A549 (cell line): Measurements from ENCODE around the gene ABCA4. TPM values are rescaled to one million over a fixed set of nuclear protein-coding genes. Genes with fewer than 3 reads are reported as not detected.

Experiments used
- ATAC-seq, 2 experiments: fragments of 200-7000 bp in 1 of 2; fragments of >200 bp in 1 of 2; cut with Nextera tagmentation in 1 of 2; cut with Tn5 transposase in 1 of 2; 3 replicates each; pipeline versions ENCODE4 v1.8.0 to v1.9.1; 2018 to 2020; ENCODE audit warnings: mild to moderate bottlenecking in 1 of 2, moderate library complexity in 1 of 2
- CTCF ChIA-PET: fragments of 300-600 bp; sonication (Branson Sonifier 250); formaldehyde crosslinking; extraction: SDS; loops from one replicate; lab custom pipeline; 2021; ENCODE audit warnings: antibody characterized with exemption, inconsistent platforms; lab: Yijun Ruan, JAX
- POLR2A ChIA-PET: fragments of 350-600 bp; formaldehyde crosslinking; extraction: SDS; loops from one replicate; lab custom pipeline; 2021; ENCODE audit warnings: antibody characterized with exemption, inconsistent platforms; lab: Yijun Ruan, JAX
- DNase-seq, 2 experiments: peaks; one replicate each; pipeline versions ENCODE4 v3.0.0 to v3.0.0-alpha.2; 2011 to 2016; ENCODE audit warnings: low read depth in 1 of 2, low spot score in 1 of 2
- FAIRE-seq: peaks from 2 replicates; lab custom pipeline; 2011; peaks lifted over from hg19 to GRCh38; lab: Jason Lieb, UNC
- H3K27ac ChIP-seq, 2 experiments: fragments of >200 bp; sonication (Bioruptor Twin); formaldehyde crosslinking; 3 replicates each; pipeline ENCODE4 v1.5.1; 2016 to 2017
- H3K4me1 ChIP-seq: fragments of >200 bp; sonication (Bioruptor Twin); formaldehyde crosslinking; 3 replicates; pipeline ENCODE4 v1.6.1; 2016
- H3K4me2 ChIP-seq: fragments of >200 bp; sonication (Bioruptor Twin); formaldehyde crosslinking; 3 replicates; pipeline ENCODE4 v1.6.1; 2016
- H3K4me3 ChIP-seq: fragments of >200 bp; sonication (Bioruptor Twin); formaldehyde crosslinking; 3 replicates; pipeline ENCODE4 v1.5.1; 2016
- H3K9me3 ChIP-seq: fragments of >200 bp; sonication (Bioruptor Twin); formaldehyde crosslinking; 3 replicates; pipeline ENCODE4 v1.6.1; 2016
- ATOH8 ChIP-seq: fragments of 250-450 bp; sonication (Bioruptor Pico); IDR thresholded peaks from 2 replicates; pipeline ENCODE4 v1.5.0; 2020; ENCODE audit warnings: low read depth, mild to moderate bottlenecking, moderate library complexity
- BCL3 ChIP-seq: fragments of >200 bp; sonication (Bioruptor Twin); formaldehyde crosslinking; IDR thresholded peaks from 3 replicates; pipeline ENCODE4 v1.6.1; 2016
- CEBPB ChIP-seq, 2 experiments: fragments of >200 bp in 1 of 2; sonication (Bioruptor Twin) in 1 of 2; formaldehyde crosslinking in 1 of 2; IDR thresholded peaks; 2 replicates each; pipeline ENCODE4 v1.6.1; 2012 to 2016
- EHMT2 ChIP-seq: fragments of 200-600 bp; sonication (generic); IDR thresholded peaks from 2 replicates; pipeline ENCODE4 v1.6.1; 2016; ENCODE audit warnings: antibody characterized with exemption, low read depth, mild to moderate bottlenecking, moderate library complexity
- ESRRA ChIP-seq: fragments of 150-350 bp; IDR thresholded peaks from 2 replicates; pipeline ENCODE4 v1.6.1; 2014; ENCODE audit warnings: mild to moderate bottlenecking, low read length, borderline replicate concordance
- HEYL ChIP-seq: fragments of 250-450 bp; sonication (Bioruptor Pico); IDR thresholded peaks from 2 replicates; pipeline ENCODE4 v1.8.0; 2021; ENCODE audit warnings: mild to moderate bottlenecking, moderate library complexity
- HOXA7 ChIP-seq: fragments of 250-450 bp; sonication (Bioruptor Pico); IDR thresholded peaks from 2 replicates; pipeline ENCODE4 v1.5.0; 2020; ENCODE audit warnings: mild to moderate bottlenecking, moderate library complexity
- HOXB13 ChIP-seq: fragments of 250-450 bp; sonication (Bioruptor Pico); IDR thresholded peaks from 2 replicates; pipeline ENCODE4 v1.5.0; 2020; ENCODE audit warnings: low read depth, mild to moderate bottlenecking, moderate library complexity
- JUN ChIP-seq, 2 experiments: fragments of >200 bp; sonication (Bioruptor Twin); formaldehyde crosslinking; IDR thresholded peaks; 2 replicates in 1 of 2; 3 replicates in 1 of 2; pipeline ENCODE4 v1.6.1; 2016 to 2017
- MAFK ChIP-seq: fragments of 450-650 bp; IDR thresholded peaks from 2 replicates; pipeline ENCODE4 v1.6.1; 2014; ENCODE audit not compliant: partially characterized antibody
- MAZ ChIP-seq: fragments of 150-350 bp; IDR thresholded peaks from 2 replicates; pipeline ENCODE4 v1.6.1; 2014; ENCODE audit warnings: antibody characterized with exemption, low read depth, low read length, borderline replicate concordance
- MYC ChIP-seq: IDR thresholded peaks from 2 replicates; pipeline ENCODE4 v1.6.1; 2012; ENCODE audit warnings: mild to moderate bottlenecking, inconsistent platforms, low read length, improper control_type of control experiment, borderline replicate concordance
- NFE2L2 ChIP-seq: fragments of 150-350 bp; conservative IDR thresholded peaks from 2 replicates; pipeline ENCODE4 v1.6.1; 2014; ENCODE audit warnings: low read length
- POLR2A ChIP-seq: IDR thresholded peaks from 2 replicates; pipeline ENCODE4 v1.6.1; 2012; ENCODE audit warnings: mild to moderate bottlenecking, low read length
- POLR2AphosphoS2 ChIP-seq: conservative IDR thresholded peaks from 2 replicates; pipeline ENCODE4 v1.6.1; 2012; ENCODE audit warnings: low read length, improper control_type of control experiment, inconsistent platforms
- RAD21 ChIP-seq, 2 experiments: fragments of >200 bp in 1 of 2; sonication (Bioruptor Twin) in 1 of 2; formaldehyde crosslinking in 1 of 2; IDR thresholded peaks in 1 of 2; conservative IDR thresholded peaks in 1 of 2; 2 replicates in 1 of 2; 3 replicates in 1 of 2; pipeline ENCODE4 v1.6.1; 2012 to 2018; ENCODE audit warnings: inconsistent platforms in 1 of 2
- RFX5 ChIP-seq: fragments of 450-650 bp; IDR thresholded peaks from 2 replicates; pipeline ENCODE4 v1.7.1; 2014; ENCODE audit warnings: antibody characterized with exemption, mild to moderate bottlenecking, moderate library complexity
- RNF2 ChIP-seq: fragments of 200-600 bp; sonication (generic); IDR thresholded peaks from 2 replicates; pipeline ENCODE4 v1.6.1; 2016; ENCODE audit warnings: low read depth, mild to moderate bottlenecking, antibody characterized with exemption, moderate library complexity, borderline replicate concordance
- SMC3 ChIP-seq: fragments of >200 bp; sonication (Bioruptor Twin); formaldehyde crosslinking; IDR thresholded peaks from 3 replicates; pipeline ENCODE4 v1.6.1; 2018; ENCODE audit warnings: inconsistent platforms
- SREBF2 ChIP-seq: fragments of 450-650 bp; IDR thresholded peaks from 2 replicates; pipeline ENCODE4 v1.6.1; 2014; ENCODE audit warnings: mild to moderate bottlenecking, moderate library complexity
- TFCP2L1 ChIP-seq: fragments of 250-450 bp; sonication (Bioruptor Pico); IDR thresholded peaks from 2 replicates; pipeline ENCODE4 v1.5.0; 2021; ENCODE audit warnings: mild to moderate bottlenecking
- USF2 ChIP-seq: fragments of 450-650 bp; IDR thresholded peaks from 2 replicates; pipeline ENCODE4 v1.6.1; 2014; ENCODE audit warnings: antibody characterized with exemption
- ZC3H11A ChIP-seq: fragments of 450-650 bp; IDR thresholded peaks from 2 replicates; pipeline ENCODE4 v1.6.1; 2014; ENCODE audit warnings: antibody characterized with exemption, mild to moderate bottlenecking
- ZFP36 ChIP-seq: fragments of 450-650 bp; IDR thresholded peaks from 2 replicates; pipeline ENCODE4 v1.6.1; 2014; ENCODE audit warnings: borderline replicate concordance; ENCODE audit not compliant: partially characterized antibody
- WGBS: methylation state at CpG from one replicate; pipeline ENCODE4 v1.1.6; 2017; ENCODE audit errors: missing lambda C conversion rate; 5-methylcytosine and 5-hydroxymethylcytosine counted together
- polyA plus RNA-seq, 4 experiments: library from polyadenylated mRNA; depleted of rRNA in 3 of 4; stranded (reverse); fragments of >200 nt; fragmentation: RNase III in 1 of 4; extraction: RNeasy Plus Mini Kit Qiagen cat#74134 plus additional on column Dnase treatment in 1 of 4; gene quantifications; 2 replicates in 3 of 4; 3 replicates in 1 of 4; pipeline ENCODE4 v1.2.3, GENCODE V29; 2011 to 2017

Gene ABCA4
- polyA plus RNA-seq, 2 of the 4 experiments (the other 2 are of a cell fraction): 0.05 to 0.23 TPM

- no peak for FAIRE-seq
- no peak overlapping the region for H3K27ac ChIP-seq
- ChIA-PET POLR2A (no interaction called here), CTCF (interaction anchor here (1.1 kb wide), 1 partner anchor 60 kb away, joined by 5 read pairs; no protein-coding TSS in a partner anchor)
- DNase-seq: no peak
- no peak overlapping the region for H3K4me3 ChIP-seq
- H3K9me3 ChIP-seq: no peaks in the 10 kb centered on the region
- peaks cover 2% of the 10 kb centered on the region; the same call in 1 of the 3 replicates for H3K4me1 ChIP-seq
- ATAC-seq: no peak
- 76% methylated on average over 3 of the region's 3 CpGs for WGBS
- no peak overlapping the region for H3K4me2 ChIP-seq
- TF ChIP-seq ATOH8 (no peak), MAFK (no peak), ESRRA (no peak), ZC3H11A (no peak), RAD21 (conservative IDR thresholded peaks at IDR 0.05 in 1 of 2, IDR thresholded peaks at IDR 0.05 in 1 of 2) (no peak), BCL3 (no peak), NFE2L2 (no peak), RFX5 (no peak), SREBF2 (no peak), MYC (no peak), POLR2A (no peak), RNF2 (no peak), JUN (IDR thresholded peaks at IDR 0.05) (no peak), CEBPB (IDR thresholded peaks at IDR 0.05) (no peak)
- TF ChIP-seq, all 56 proteins: peak for 0
These were observed 21.6 kb downstream of the ABCA4 start for GRCh38 chr1:94099303-94099702.

DNA sequence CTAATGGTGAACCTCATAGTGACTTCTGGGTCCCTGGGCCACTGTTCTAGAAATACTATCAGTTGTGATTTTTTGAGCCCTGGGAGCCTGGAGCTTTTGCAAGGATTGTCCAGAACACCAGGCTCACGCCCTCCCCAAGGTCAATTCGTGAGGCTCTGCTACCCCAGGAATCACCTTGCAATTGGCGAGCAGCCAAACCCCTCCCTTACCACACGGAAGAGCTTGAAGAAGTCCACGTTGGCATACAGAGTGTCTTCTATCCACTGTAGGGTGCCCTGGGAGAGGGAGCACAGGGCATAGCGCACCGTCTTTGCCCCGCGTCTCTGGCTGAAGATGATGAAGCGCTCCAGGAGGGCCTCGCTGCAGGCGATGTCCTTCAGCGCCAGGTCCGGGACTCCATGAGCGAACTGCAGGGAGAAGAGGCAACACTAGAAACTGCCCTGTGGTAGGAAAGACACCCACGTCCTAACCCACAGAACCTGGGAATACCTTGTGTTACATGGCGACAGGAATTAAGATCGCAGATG, 22.3 kb downstream of the ABCA4 start:
- DNase-seq: no peak
- Histone ChIP-seq H3K4me2 (no peak overlapping the region), H3K9me3 (no peaks in the 10 kb centered on the region), H3K4me3 (no peak overlapping the region), H3K4me1 (peaks cover 5% of the 10 kb centered on the region; the same call in 1 of the 3 replicates), H3K27ac (no peak overlapping the region)
- FAIRE-seq: no peak
- ATAC-seq: no peak
- 84% methylated on average over 17 of the region's 18 CpGs for WGBS
- TF ChIP-seq HOXB13 (CRISPR knock-in tag): no peak
- TF ChIP-seq TFCP2L1 (CRISPR knock-in tag): no peak
- no peak for TF ChIP-seq HEYL (CRISPR knock-in tag)
- TF ChIP-seq SMC3: no peak
- TF ChIP-seq MAZ: no peak
- no peak for TF ChIP-seq ZFP36
- TF ChIP-seq RFX5: no peak
- no peak for TF ChIP-seq HOXA7 (CRISPR knock-in tag)
- no peak for TF ChIP-seq EHMT2
- no peak for TF ChIP-seq POLR2AphosphoS2
- no peak for TF ChIP-seq MAFK
- no peak for TF ChIP-seq USF2
- TF ChIP-seq RNF2: no peak
- TF ChIP-seq, all 56 proteins: peak for 0
- POLR2A ChIA-PET: no interaction called here
- CTCF ChIA-PET: interaction anchor here (1.1 kb wide), 1 partner anchor 59 kb away, joined by 5 read pairs; no protein-coding TSS in a partner anchor
